ENCODE measurements around the gene SPAG4. TPM values are rescaled to one million over a fixed set of nuclear protein-coding genes. Genes with fewer than 3 reads are reported as not detected.

SPAG4 gene
- total RNA-seq, 1 experiment from 2014 or later: 6.4 TPM

GRCh38 chr20:35601990-35602389 lies 13.6 kb upstream of the SPAG4 start:
- no peak overlapping the region for H2AFZ ChIP-seq (ENCODE audit: low read length)
- H3K36me3 ChIP-seq (ENCODE audit: insufficient read depth, low read length): no peaks in the 10 kb centered on the region
- no peaks in the 10 kb centered on the region for H3K9me2 ChIP-seq (replicated peaks; ENCODE audit: insufficient read depth, low read length)
- H3K27ac ChIP-seq (ENCODE audit: low read length): no peak overlapping the region
- no peaks in the 10 kb centered on the region for H4K20me1 ChIP-seq (ENCODE audit: insufficient read depth, low read depth, low read length)
- no peaks in the 10 kb centered on the region for H3K27me3 ChIP-seq (ENCODE audit: low read length)
- no peak overlapping the region for H3K4me3 ChIP-seq (ENCODE audit: low read length)
- no peaks in the 10 kb centered on the region for H3K79me2 ChIP-seq (ENCODE audit: low read length)
- no peak overlapping the region for H3K4me2 ChIP-seq (ENCODE audit: low read depth, low read length, poor library complexity, severe bottlenecking)
- no peak overlapping the region for H3K9ac ChIP-seq (ENCODE audit: low read length)
- peaks cover 12% of the 10 kb centered on the region for H3K4me1 ChIP-seq (ENCODE audit: low read length)
- H3K9me3 ChIP-seq (ENCODE audit: low read length): no peaks in the 10 kb centered on the region
- DNase-seq: no peak

GRCh38 chr20:35602851-35603495 lies 12.7 kb upstream of the SPAG4 start:
- Histone ChIP-seq H3K79me2 (ENCODE audit: low read length) (no peaks in the 10 kb centered on the region), H3K9me3 (ENCODE audit: low read length) (no peaks in the 10 kb centered on the region), H3K4me2 (ENCODE audit: low read depth, low read length, poor library complexity, severe bottlenecking) (no peak overlapping the region), H3K27ac (ENCODE audit: low read length) (no peak overlapping the region), H3K9ac (ENCODE audit: low read length) (no peak overlapping the region), H4K20me1 (ENCODE audit: insufficient read depth, low read depth, low read length) (no peaks in the 10 kb centered on the region), H3K27me3 (ENCODE audit: low read length) (no peaks in the 10 kb centered on the region), H3K36me3 (ENCODE audit: insufficient read depth, low read length) (no peaks in the 10 kb centered on the region), H3K9me2 (replicated peaks; ENCODE audit: insufficient read depth, low read length) (no peaks in the 10 kb centered on the region), H3K4me1 (ENCODE audit: low read length) (peaks cover 12% of the 10 kb centered on the region), H2AFZ (ENCODE audit: low read length) (no peak overlapping the region), H3K4me3 (ENCODE audit: low read length) (no peak overlapping the region)
- DNase-seq: no peak

GRCh38 chr20:35603695-35604448 lies 11.8 kb upstream of the SPAG4 start:
- H3K27ac ChIP-seq (ENCODE audit: low read length): no peak overlapping the region

GRCh38 chr20:35604449-35604747 lies 11.2 kb upstream of the SPAG4 start:
- Histone ChIP-seq H4K20me1 (ENCODE audit: insufficient read depth, low read depth, low read length) (no peaks in the 10 kb centered on the region), H3K9me2 (replicated peaks; ENCODE audit: insufficient read depth, low read length) (no peaks in the 10 kb centered on the region), H3K4me1 (ENCODE audit: low read length) (peaks cover 12% of the 10 kb centered on the region), H3K4me3 (ENCODE audit: low read length) (no peak overlapping the region), H3K4me2 (ENCODE audit: low read depth, low read length, poor library complexity, severe bottlenecking) (no peak overlapping the region), H3K36me3 (ENCODE audit: insufficient read depth, low read length) (no peaks in the 10 kb centered on the region), H3K9ac (ENCODE audit: low read length) (no peak overlapping the region), H3K27ac (ENCODE audit: low read length) (no peak overlapping the region), H3K9me3 (ENCODE audit: low read length) (no peaks in the 10 kb centered on the region), H3K79me2 (ENCODE audit: low read length) (no peaks in the 10 kb centered on the region), H2AFZ (ENCODE audit: low read length) (no peak overlapping the region), H3K27me3 (ENCODE audit: low read length) (no peaks in the 10 kb centered on the region)
- peak; percentile 80 for DNase-seq

More at GRCh38 chr20:35603695-35604448, 11.8 kb upstream of the SPAG4 start:
- H3K9me2 ChIP-seq (replicated peaks; ENCODE audit: insufficient read depth, low read length): no peaks in the 10 kb centered on the region
- no peak for DNase-seq
- H3K4me3 ChIP-seq (ENCODE audit: low read length): no peak overlapping the region
- H3K4me2 ChIP-seq (ENCODE audit: low read depth, low read length, poor library complexity, severe bottlenecking): no peak overlapping the region
- no peaks in the 10 kb centered on the region for H3K27me3 ChIP-seq (ENCODE audit: low read length)
- no peak overlapping the region for H2AFZ ChIP-seq (ENCODE audit: low read length)
- H3K79me2 ChIP-seq (ENCODE audit: low read length): no peaks in the 10 kb centered on the region
- H4K20me1 ChIP-seq (ENCODE audit: insufficient read depth, low read depth, low read length): no peaks in the 10 kb centered on the region
- H3K4me1 ChIP-seq (ENCODE audit: low read length): peaks cover 12% of the 10 kb centered on the region
- H3K9ac ChIP-seq (ENCODE audit: low read length): no peak overlapping the region
- H3K36me3 ChIP-seq (ENCODE audit: insufficient read depth, low read length): no peaks in the 10 kb centered on the region
- H3K9me3 ChIP-seq (ENCODE audit: low read length): no peaks in the 10 kb centered on the region

- no peaks in the 10 kb centered on the region for H3K9me2 ChIP-seq (replicated peaks; ENCODE audit: insufficient read depth, low read length)
- no peak overlapping the region for H3K4me3 ChIP-seq (ENCODE audit: low read length)
- no peaks in the 10 kb centered on the region for H3K9me3 ChIP-seq (ENCODE audit: low read length)
- peaks cover 12% of the 10 kb centered on the region for H3K4me1 ChIP-seq (ENCODE audit: low read length)
- no peak overlapping the region for H3K27ac ChIP-seq (ENCODE audit: low read length)
- no peak for DNase-seq
- H3K9ac ChIP-seq (ENCODE audit: low read length): no peak overlapping the region
- no peak overlapping the region for H2AFZ ChIP-seq (ENCODE audit: low read length)
- H3K4me2 ChIP-seq (ENCODE audit: low read depth, low read length, poor library complexity, severe bottlenecking): no peak overlapping the region
- no peaks in the 10 kb centered on the region for H3K79me2 ChIP-seq (ENCODE audit: low read length)
- H3K36me3 ChIP-seq (ENCODE audit: insufficient read depth, low read length): no peaks in the 10 kb centered on the region
- H4K20me1 ChIP-seq (ENCODE audit: insufficient read depth, low read depth, low read length): no peaks in the 10 kb centered on the region
- H3K27me3 ChIP-seq (ENCODE audit: low read length): no peaks in the 10 kb centered on the region
These were observed 9.5 kb upstream of the SPAG4 start for GRCh38 chr20:35606127-35606526.

- Histone ChIP-seq H3K9me3 (ENCODE audit: low read length) (no peaks in the 10 kb centered on the region), H3K79me2 (ENCODE audit: low read length) (no peaks in the 10 kb centered on the region), H2AFZ (ENCODE audit: low read length) (no peak overlapping the region), H4K20me1 (ENCODE audit: insufficient read depth, low read depth, low read length) (no peaks in the 10 kb centered on the region), H3K4me3 (ENCODE audit: low read length) (no peak overlapping the region), H3K36me3 (ENCODE audit: insufficient read depth, low read length) (no peaks in the 10 kb centered on the region), H3K27me3 (ENCODE audit: low read length) (no peaks in the 10 kb centered on the region), H3K27ac (ENCODE audit: low read length) (no peak overlapping the region), H3K9ac (ENCODE audit: low read length) (no peak overlapping the region), H3K9me2 (replicated peaks; ENCODE audit: insufficient read depth, low read length) (no peaks in the 10 kb centered on the region), H3K4me1 (ENCODE audit: low read length) (peaks cover 19% of the 10 kb centered on the region), H3K4me2 (ENCODE audit: low read depth, low read length, poor library complexity, severe bottlenecking) (no peak overlapping the region)
- no peak for DNase-seq
These were observed 8.5 kb upstream of the SPAG4 start for GRCh38 chr20:35607003-35607735.

GRCh38 chr20:35610833-35611427 lies 4.7 kb upstream of the SPAG4 start:
- H3K27ac ChIP-seq (ENCODE audit: low read length): no peak overlapping the region
- H3K36me3 ChIP-seq (ENCODE audit: insufficient read depth, low read length): no peaks in the 10 kb centered on the region
- no peak overlapping the region for H2AFZ ChIP-seq (ENCODE audit: low read length)
- no peaks in the 10 kb centered on the region for H3K79me2 ChIP-seq (ENCODE audit: low read length)
- H4K20me1 ChIP-seq (ENCODE audit: insufficient read depth, low read depth, low read length): no peaks in the 10 kb centered on the region
- H3K27me3 ChIP-seq (ENCODE audit: low read length): no peaks in the 10 kb centered on the region
- H3K4me2 ChIP-seq (ENCODE audit: low read depth, low read length, poor library complexity, severe bottlenecking): no peak overlapping the region
- H3K4me3 ChIP-seq (ENCODE audit: low read length): no peak overlapping the region
- no peaks in the 10 kb centered on the region for H3K9me2 ChIP-seq (replicated peaks; ENCODE audit: insufficient read depth, low read length)
- DNase-seq: no peak
- H3K9me3 ChIP-seq (ENCODE audit: low read length): no peaks in the 10 kb centered on the region
- no peak overlapping the region for H3K9ac ChIP-seq (ENCODE audit: low read length)
- H3K4me1 ChIP-seq (ENCODE audit: low read length): peaks cover 13% of the 10 kb centered on the region

GRCh38 chr20:35611482-35611881 lies 4.1 kb upstream of the SPAG4 start:
- Histone ChIP-seq H3K27me3 (ENCODE audit: low read length) (no peaks in the 10 kb centered on the region), H4K20me1 (ENCODE audit: insufficient read depth, low read depth, low read length) (no peaks in the 10 kb centered on the region), H3K36me3 (ENCODE audit: insufficient read depth, low read length) (no peaks in the 10 kb centered on the region), H3K4me2 (ENCODE audit: low read depth, low read length, poor library complexity, severe bottlenecking) (no peak overlapping the region), H3K9me3 (ENCODE audit: low read length) (no peaks in the 10 kb centered on the region), H2AFZ (ENCODE audit: low read length) (no peak overlapping the region), H3K27ac (ENCODE audit: low read length) (no peak overlapping the region), H3K4me3 (ENCODE audit: low read length) (no peak overlapping the region), H3K79me2 (ENCODE audit: low read length) (no peaks in the 10 kb centered on the region), H3K4me1 (ENCODE audit: low read length) (peaks cover 15% of the 10 kb centered on the region), H3K9ac (ENCODE audit: low read length) (no peak overlapping the region), H3K9me2 (replicated peaks; ENCODE audit: insufficient read depth, low read length) (no peaks in the 10 kb centered on the region)
- no peak for DNase-seq

Measured in Karpas-422 (cell line).